HEK293 (cell line): ENCODE measurements around the gene PYGO2.
A peak's percentile ranks its signal among the peaks of the same experiment; 100 is the strongest.

ENCODE experiments used
- CTCF ChIA-PET: fragments of 350-600 bp; formaldehyde crosslinking; extraction: SDS; loops from one replicate; lab custom pipeline; 2021; ENCODE audit warnings: antibody characterized with exemption; lab: Yijun Ruan, JAX
- POLR2A ChIA-PET: fragments of 300-600 bp; formaldehyde crosslinking; extraction: SDS; loops from one replicate; lab custom pipeline; 2020; ENCODE audit warnings: antibody characterized with exemption, inconsistent platforms; lab: Yijun Ruan, JAX
- H3K27ac ChIP-seq: fragments of 200-500 bp; sonication (Bioruptor generic); 2 replicates; pipeline ENCODE4 v1.5.1; 2014; ENCODE audit warnings: low read depth, low read length, control low read depth, inconsistent platforms; ENCODE audit errors: extremely low read depth
- H3K36me3 ChIP-seq, 2 experiments: fragments of 200-500 bp in 1 of 2; sonication (Bioruptor generic) in 1 of 2; 1 replicate in 1 of 2; 2 replicates in 1 of 2; pipeline ENCODE4 v1.5.1; 2014 to 2017; ENCODE audit warnings: inconsistent platforms in 2 of 2, low read length in 2 of 2; ENCODE audit not compliant: control insufficient read depth in 2 of 2, insufficient read depth in 1 of 2
- H3K4me1 ChIP-seq: fragments of 200-500 bp; sonication (Bioruptor generic); 2 replicates; pipeline ENCODE4 v1.5.1; 2014; ENCODE audit warnings: mild to moderate bottlenecking, low read length, inconsistent platforms; ENCODE audit not compliant: control insufficient read depth, insufficient read depth
- H3K4me3 ChIP-seq: 2 replicates; pipeline ENCODE4 v1.5.1; 2011; ENCODE audit warnings: low read depth, mild to moderate bottlenecking, control low read depth, low read length, moderate library complexity
- H3K9me3 ChIP-seq: fragments of 200-500 bp; sonication (Bioruptor generic); 2 replicates; pipeline ENCODE4 v1.5.1; 2014; ENCODE audit warnings: low read depth, low read length, inconsistent platforms; ENCODE audit not compliant: control insufficient read depth, insufficient read depth
- KLF1 ChIP-seq: fragments of 450-650 bp; formaldehyde crosslinking; IDR thresholded peaks from 2 replicates; pipeline ENCODE4 v1.5.1; 2016; ENCODE audit warnings: missing biosample characterization, missing genetic modification characterization
- KLF9 ChIP-seq: fragments of 450-650 bp; formaldehyde crosslinking; IDR thresholded peaks from 2 replicates; pipeline ENCODE4 v1.5.1; 2016; ENCODE audit warnings: missing biosample characterization, missing genetic modification characterization, low read depth
- ZBTB20 ChIP-seq: fragments of 450-650 bp; formaldehyde crosslinking; IDR thresholded peaks from 2 replicates; pipeline ENCODE4 v1.5.1; 2016; ENCODE audit warnings: missing biosample characterization, missing genetic modification characterization
- ZNF18 ChIP-seq: fragments of 450-650 bp; formaldehyde crosslinking; IDR thresholded peaks from 2 replicates; pipeline ENCODE4 v1.5.1; 2016; ENCODE audit warnings: missing biosample characterization, missing genetic modification characterization
- ZNF211 ChIP-seq: fragments of 450-650 bp; formaldehyde crosslinking; IDR thresholded peaks from 2 replicates; pipeline ENCODE4 v1.5.1; 2016; ENCODE audit warnings: low read depth, missing biosample characterization, missing genetic modification characterization
- ZNF214 ChIP-seq: fragments of 450-650 bp; formaldehyde crosslinking; IDR thresholded peaks from 2 replicates; pipeline ENCODE4 v1.5.1; 2017; ENCODE audit warnings: missing biosample characterization, mild to moderate bottlenecking, missing genetic modification characterization, borderline replicate concordance
- ZNF221 ChIP-seq: fragments of 450-650 bp; formaldehyde crosslinking; IDR thresholded peaks from 2 replicates; pipeline ENCODE4 v1.5.1; 2017; ENCODE audit warnings: missing biosample characterization, missing genetic modification characterization, borderline replicate concordance
- ZNF23 ChIP-seq: fragments of 450-650 bp; formaldehyde crosslinking; IDR thresholded peaks from 2 replicates; pipeline ENCODE4 v1.5.1; 2016; ENCODE audit warnings: missing biosample characterization, missing genetic modification characterization, borderline replicate concordance
- ZNF350 ChIP-seq: fragments of 450-650 bp; formaldehyde crosslinking; IDR thresholded peaks from 2 replicates; pipeline ENCODE4 v1.5.0; 2017; ENCODE audit warnings: missing biosample characterization, mild to moderate bottlenecking, missing genetic modification characterization
- ZNF366 ChIP-seq: fragments of 450-650 bp; formaldehyde crosslinking; conservative IDR thresholded peaks from 2 replicates; pipeline ENCODE4 v1.5.1; 2016; ENCODE audit warnings: missing biosample characterization, missing genetic modification characterization
- ZNF394 ChIP-seq: fragments of 450-650 bp; formaldehyde crosslinking; IDR thresholded peaks from 2 replicates; pipeline ENCODE4 v1.5.1; 2016; ENCODE audit warnings: missing biosample characterization, missing genetic modification characterization, mild to moderate bottlenecking, moderate library complexity, borderline replicate concordance
- ZNF513 ChIP-seq: fragments of 450-650 bp; IDR thresholded peaks from 2 replicates; pipeline ENCODE4 v1.5.1; 2018; ENCODE audit warnings: missing biosample characterization, missing genetic modification characterization
- ZNF521 ChIP-seq: fragments of 450-650 bp; formaldehyde crosslinking; IDR thresholded peaks from 2 replicates; pipeline ENCODE4 v1.5.1; 2017; ENCODE audit warnings: missing biosample characterization, mild to moderate bottlenecking, missing genetic modification characterization
- ZNF624 ChIP-seq: fragments of 450-650 bp; formaldehyde crosslinking; IDR thresholded peaks from 2 replicates; pipeline ENCODE4 v1.5.1; 2017; ENCODE audit warnings: missing biosample characterization, missing genetic modification characterization
- ZNF747 ChIP-seq: fragments of 450-650 bp; formaldehyde crosslinking; IDR thresholded peaks from 2 replicates; pipeline ENCODE4 v1.5.1; 2016; ENCODE audit warnings: missing biosample characterization, missing genetic modification characterization
- TF ChIP-seq, protein P1 (sequence below): fragments of 450-650 bp; formaldehyde crosslinking; optimal IDR thresholded peaks from 2 replicates; pipeline ENCODE3; 2016; ENCODE audit warnings: missing biosample characterization, mild to moderate bottlenecking, missing genetic modification characterization

Gene PYGO2

DNA sequence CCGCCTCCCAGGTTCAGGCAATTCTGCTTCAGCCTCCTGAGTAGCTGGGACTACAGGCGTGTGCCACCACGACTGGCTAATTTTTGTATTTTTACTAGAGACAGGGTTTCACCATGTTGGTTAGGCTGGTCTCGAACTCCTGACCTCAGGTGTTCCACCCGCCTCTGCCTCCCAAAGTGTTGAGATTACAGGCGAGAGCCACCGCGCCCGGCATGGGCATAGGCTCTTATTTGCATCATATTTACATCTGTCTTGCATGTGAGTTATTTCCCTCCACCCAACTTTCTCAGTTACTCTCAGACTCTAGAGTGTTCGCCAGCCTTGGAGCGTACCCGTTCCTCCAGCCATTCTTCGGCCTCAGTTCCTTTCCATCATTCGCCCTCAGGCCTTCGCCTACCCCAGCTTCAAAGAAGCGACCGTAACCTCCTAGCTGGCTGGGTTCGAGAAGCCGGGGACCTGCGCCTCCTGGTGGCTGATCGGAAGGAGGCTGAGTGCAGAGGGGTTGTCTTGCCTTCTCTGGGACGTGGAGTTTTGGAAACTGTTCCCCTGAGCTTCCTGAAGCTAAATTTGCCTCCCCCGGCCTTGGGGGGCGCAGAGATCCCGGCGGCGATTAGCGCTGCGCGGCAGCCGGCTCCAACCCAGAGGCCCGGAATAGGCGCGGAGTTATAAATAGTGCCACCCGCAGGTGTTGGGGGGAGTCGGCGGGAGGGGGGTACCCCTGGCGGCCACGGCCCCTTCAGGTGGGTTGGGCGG is 37.4 kb upstream of the PYGO2 start (continued):
- TF ChIP-seq ZNF366 (tag by site-specific recombination) (peak; percentile 51; the same call in 1 of the 2 replicates), ZBTB20 (tag by site-specific recombination) (no peak; the same call in 1 of the 2 replicates), ZNF214 (tag by site-specific recombination) (no peak), ZNF350 (tag by site-specific recombination) (no peak), ZNF221 (tag by site-specific recombination) (no peak), ZNF18 (tag by site-specific recombination) (no peak), ZNF624 (tag by site-specific recombination) (0 out of 2 replicates have a peak, but pooled peaks have one; percentile 39), ZNF394 (tag by site-specific recombination) (peak; percentile 45; the same call in 1 of the 2 replicates)
- TF ChIP-seq, protein P1, sequence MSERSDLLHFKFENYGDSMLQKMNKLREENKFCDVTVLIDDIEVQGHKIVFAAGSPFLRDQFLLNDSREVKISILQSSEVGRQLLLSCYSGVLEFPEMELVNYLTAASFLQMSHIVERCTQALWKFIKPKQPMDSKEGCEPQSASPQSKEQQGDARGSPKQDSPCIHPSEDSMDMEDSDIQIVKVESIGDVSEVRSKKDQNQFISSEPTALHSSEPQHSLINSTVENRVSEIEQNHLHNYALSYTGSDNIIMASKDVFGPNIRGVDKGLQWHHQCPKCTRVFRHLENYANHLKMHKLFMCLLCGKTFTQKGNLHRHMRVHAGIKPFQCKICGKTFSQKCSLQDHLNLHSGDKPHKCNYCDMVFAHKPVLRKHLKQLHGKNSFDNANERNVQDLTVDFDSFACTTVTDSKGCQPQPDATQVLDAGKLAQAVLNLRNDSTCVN (tag by site-specific recombination): peak; percentile 19

DNA sequence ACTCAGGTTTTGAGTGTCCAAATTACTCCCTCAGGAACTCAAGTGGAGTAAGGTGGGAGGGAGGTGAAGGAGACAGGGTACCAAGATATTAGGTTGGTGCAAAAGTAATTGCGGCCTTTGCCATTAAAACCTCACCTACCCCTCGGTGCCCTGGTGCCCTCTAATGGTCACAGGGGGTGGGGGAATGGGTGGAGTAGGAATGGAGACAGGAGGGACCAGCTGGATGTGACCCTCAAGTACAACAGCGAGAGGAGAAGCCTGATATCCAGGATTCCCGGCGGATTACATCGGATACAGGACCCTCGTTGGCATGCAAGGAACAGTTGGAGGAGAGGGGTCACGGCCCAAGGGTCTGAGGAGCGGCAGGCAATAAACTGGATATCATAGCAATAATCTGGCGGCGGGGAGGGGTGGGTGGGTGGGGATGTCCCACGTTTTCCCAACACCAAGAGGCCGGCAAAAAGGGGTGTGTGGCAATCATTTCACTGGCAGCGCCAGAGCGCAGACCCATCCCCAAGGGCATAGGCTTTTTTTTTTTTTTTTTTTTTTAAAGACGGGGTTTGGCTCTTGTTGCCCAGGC is 36.7 kb upstream of the PYGO2 start:
- POLR2A ChIA-PET: interaction anchor here (0.8 to 1.8 kb wide), 4 partner anchors 14 to 37 kb away, joined by 3 to 8 read pairs (median 4); partner anchors contain the start of genes FLAD1 and PYGO2
- no peak for TF ChIP-seq ZNF521
- TF ChIP-seq ZNF211 (tag by site-specific recombination): no peak
- no peak for TF ChIP-seq ZNF747
- no peak for TF ChIP-seq ZNF513
- TF ChIP-seq ZNF23 (tag by site-specific recombination): no peak
- TF ChIP-seq KLF9 (tag by site-specific recombination): no peak
- TF ChIP-seq KLF1 (tag by site-specific recombination): no peak
- CTCF ChIA-PET: interaction anchor here (0.6 to 8.9 kb wide), 17 partner anchors 8 to 63 kb away, joined by 3 to 55 read pairs (median 7); partner anchors contain the start of genes FLAD1, PBXIP1, PYGO2 and SHC1
- Histone ChIP-seq H3K36me3 (no peaks in the 10 kb centered on the region), H3K27ac (no peak overlapping the region), H3K4me1 (peaks cover 6% of the 10 kb centered on the region), H3K4me3 (no peak overlapping the region), H3K9me3 (no peaks in the 10 kb centered on the region)
